Thyroid gland (tissue), 4 donors: ENCODE measurements around the gene ARHGAP22. TPM values are rescaled to one million over a fixed set of nuclear protein-coding genes. Genes with fewer than 3 reads are reported as not detected.

Source experiments
- DNase-seq, 2 donors: peaks; one replicate each; pipeline ENCODE4 v3.0.0-alpha.2; 2019
- H3K27ac ChIP-seq, 3 donors: fragments of 200-600 bp; sonication (generic); 1 replicate in 2 of 3; 2 replicates in 1 of 3; pipeline ENCODE4 v1.5.1; 2016 to 2019; ENCODE audit warnings: mild to moderate bottlenecking in 1 of 3, moderate library complexity in 1 of 3
- H3K27me3 ChIP-seq: fragments of 200-600 bp; sonication (generic); one replicate; pipeline ENCODE4 v1.5.1; 2019
- H3K36me3 ChIP-seq, 2 donors: fragments of 200-600 bp; sonication (generic); one replicate each; pipeline ENCODE4 v1.5.1; 2016 to 2019
- H3K4me1 ChIP-seq, 2 donors: fragments of 200-600 bp; sonication (generic); one replicate each; pipeline ENCODE4 v1.5.1; 2017 to 2019
- H3K4me3 ChIP-seq, 3 donors: fragments of 200-600 bp; sonication (generic); replicated peaks in 1 of 3; 1 replicate in 2 of 3; 2 replicates in 1 of 3; pipeline ENCODE4 v1.5.1; 2016; ENCODE audit warnings: mild to moderate bottlenecking in 1 of 3
- H3K9me3 ChIP-seq: fragments of 200-600 bp; sonication (generic); one replicate; pipeline ENCODE4 v1.5.1; 2017
- POLR2A ChIP-seq, 2 donors: fragments of 450-650 bp; IDR thresholded peaks; one replicate each; pipeline ENCODE4 v1.6.1; 2017; ENCODE audit warnings: antibody characterized with exemption in 2 of 2, mild to moderate bottlenecking in 2 of 2, moderate library complexity in 1 of 2
- WGBS, 2 donors: methylation state at CpG; one replicate each; pipeline ENCODE4 v1.1.5; 2017; 5-methylcytosine and 5-hydroxymethylcytosine counted together
- intact Hi-C: fragments of 100-400 bp; cut with DNase I; formaldehyde crosslinking; loops from one replicate; pipeline ENCODE4 v1.15.1; 2023
- total RNA-seq, 4 donors: library from RNA; depleted of rRNA; stranded (reverse); fragments of >200 nt; gene quantifications; one replicate each; pipeline ENCODE4 v1.2.3, GENCODE V29; 2016
- TF ChIP-seq, protein P1 (sequence below), 6 experiments: fragments of 200-600 bp in 3 of 6; fragments of 450-650 bp in 3 of 6; sonication (generic) in 3 of 6; IDR thresholded peaks; one replicate each; pipeline ENCODE4 v1.5.1; 2016 to 2019; ENCODE audit warnings: antibody characterized with exemption in 6 of 6, mild to moderate bottlenecking in 2 of 6, inconsistent platforms in 1 of 6, moderate library complexity in 1 of 6

The ARHGAP22 gene
- total RNA-seq, 4 donors from 2014 or later: 3.4 to 29.5 (median 19.1) TPM

DNA sequence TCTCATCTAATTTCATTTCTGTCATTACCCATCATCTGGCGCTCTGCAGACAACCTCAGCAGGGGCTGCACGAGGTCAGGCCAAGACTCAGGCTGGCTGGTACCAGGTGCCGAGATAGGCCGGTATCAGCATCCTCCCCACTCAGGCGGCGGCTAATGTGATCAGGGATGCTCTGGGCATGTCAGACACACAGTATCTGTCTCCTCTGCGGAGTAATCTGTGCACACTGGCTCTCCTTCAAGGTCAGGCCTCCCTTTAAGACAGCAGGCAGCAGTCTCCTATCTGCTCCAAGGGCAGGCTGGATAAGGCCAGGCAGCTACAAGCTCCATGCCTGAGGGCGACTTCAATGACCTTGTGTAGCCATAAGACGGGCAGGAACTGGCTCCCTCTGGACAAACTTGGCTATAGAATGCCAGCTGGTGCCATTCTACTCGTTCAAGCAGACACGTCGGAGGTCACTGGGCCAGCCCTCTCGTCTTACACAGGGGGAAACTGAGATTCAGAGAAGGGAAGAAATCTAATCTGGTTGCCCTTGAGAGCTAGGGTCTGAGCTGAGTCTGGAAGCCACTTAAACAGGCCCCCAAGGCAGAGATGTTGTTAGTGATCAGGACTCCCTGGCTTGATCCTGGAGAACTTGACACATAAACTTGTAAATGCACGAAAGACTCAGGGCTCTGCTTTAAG is 59.3 kb downstream of the ARHGAP22 start:
- TF ChIP-seq, protein P1, sequence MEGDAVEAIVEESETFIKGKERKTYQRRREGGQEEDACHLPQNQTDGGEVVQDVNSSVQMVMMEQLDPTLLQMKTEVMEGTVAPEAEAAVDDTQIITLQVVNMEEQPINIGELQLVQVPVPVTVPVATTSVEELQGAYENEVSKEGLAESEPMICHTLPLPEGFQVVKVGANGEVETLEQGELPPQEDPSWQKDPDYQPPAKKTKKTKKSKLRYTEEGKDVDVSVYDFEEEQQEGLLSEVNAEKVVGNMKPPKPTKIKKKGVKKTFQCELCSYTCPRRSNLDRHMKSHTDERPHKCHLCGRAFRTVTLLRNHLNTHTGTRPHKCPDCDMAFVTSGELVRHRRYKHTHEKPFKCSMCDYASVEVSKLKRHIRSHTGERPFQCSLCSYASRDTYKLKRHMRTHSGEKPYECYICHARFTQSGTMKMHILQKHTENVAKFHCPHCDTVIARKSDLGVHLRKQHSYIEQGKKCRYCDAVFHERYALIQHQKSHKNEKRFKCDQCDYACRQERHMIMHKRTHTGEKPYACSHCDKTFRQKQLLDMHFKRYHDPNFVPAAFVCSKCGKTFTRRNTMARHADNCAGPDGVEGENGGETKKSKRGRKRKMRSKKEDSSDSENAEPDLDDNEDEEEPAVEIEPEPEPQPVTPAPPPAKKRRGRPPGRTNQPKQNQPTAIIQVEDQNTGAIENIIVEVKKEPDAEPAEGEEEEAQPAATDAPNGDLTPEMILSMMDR (IDR thresholded peaks at IDR 0.05): no peak
- no peak for TF ChIP-seq POLR2A (IDR thresholded peaks at IDR 0.05)
- intact Hi-C loops: no loop called here
- no peak overlapping the region for H3K27ac ChIP-seq
- H3K4me1 ChIP-seq: peaks cover 11 to 21% of the 10 kb centered on the region in 2 donors
- no peak overlapping the region for H3K4me3 ChIP-seq
- no peaks in the 10 kb centered on the region for H3K9me3 ChIP-seq
- H3K36me3 ChIP-seq: no peaks in the 10 kb centered on the region
- no peaks in the 10 kb centered on the region for H3K27me3 ChIP-seq
- 89 to 94% methylated on average over 12 to 13 of the region's 14 CpGs for WGBS, 2 donors
- no peak for DNase-seq

DNA sequence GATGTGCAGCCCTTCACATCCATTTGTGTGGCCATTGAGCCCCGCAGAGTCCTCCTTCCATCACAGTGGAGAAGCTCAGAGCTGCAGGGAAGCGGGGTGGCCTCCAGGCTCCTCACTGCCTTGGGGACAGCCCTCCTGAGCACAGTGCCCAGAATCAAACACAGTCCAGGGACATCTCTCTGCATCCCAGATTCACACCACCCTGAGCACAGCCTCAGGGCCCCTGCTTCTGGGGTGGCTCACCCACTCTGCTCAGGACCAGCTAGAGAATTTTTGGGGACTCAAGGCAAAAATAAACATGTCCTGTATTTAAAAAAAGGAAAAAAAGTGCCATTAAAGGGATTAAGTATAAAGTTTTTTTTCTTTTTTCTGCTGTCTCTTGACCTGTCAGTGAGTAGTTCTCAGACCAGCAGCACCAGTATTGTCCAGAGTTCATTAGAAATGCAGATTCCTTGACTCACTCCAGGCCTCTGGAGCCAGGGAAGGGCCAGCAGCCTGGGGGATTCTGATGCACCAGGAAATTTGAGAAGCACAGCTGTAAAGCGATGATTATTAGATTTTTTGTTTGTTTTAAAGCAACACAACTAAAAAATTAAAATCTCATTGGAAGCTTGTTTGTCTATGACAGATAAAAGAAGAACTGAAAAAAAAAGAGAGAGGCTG is 61.6 kb downstream of the ARHGAP22 start:
- no peaks in the 10 kb centered on the region for H3K36me3 ChIP-seq
- no peak overlapping the region for H3K27ac ChIP-seq
- H3K4me1 ChIP-seq: peaks cover 14 to 26% of the 10 kb centered on the region in 2 donors
- no peaks in the 10 kb centered on the region for H3K9me3 ChIP-seq
- no peak for DNase-seq
- no peak overlapping the region for H3K4me3 ChIP-seq
- intact Hi-C loops: no loop called here
- WGBS, 2 donors: 93 to 94% methylated on average over 2 to 3 of the region's 3 CpGs
- no peaks in the 10 kb centered on the region for H3K27me3 ChIP-seq
- TF ChIP-seq, protein P1 (IDR thresholded peaks at IDR 0.05): no peak
- no peak for TF ChIP-seq POLR2A (IDR thresholded peaks at IDR 0.05)

DNA sequence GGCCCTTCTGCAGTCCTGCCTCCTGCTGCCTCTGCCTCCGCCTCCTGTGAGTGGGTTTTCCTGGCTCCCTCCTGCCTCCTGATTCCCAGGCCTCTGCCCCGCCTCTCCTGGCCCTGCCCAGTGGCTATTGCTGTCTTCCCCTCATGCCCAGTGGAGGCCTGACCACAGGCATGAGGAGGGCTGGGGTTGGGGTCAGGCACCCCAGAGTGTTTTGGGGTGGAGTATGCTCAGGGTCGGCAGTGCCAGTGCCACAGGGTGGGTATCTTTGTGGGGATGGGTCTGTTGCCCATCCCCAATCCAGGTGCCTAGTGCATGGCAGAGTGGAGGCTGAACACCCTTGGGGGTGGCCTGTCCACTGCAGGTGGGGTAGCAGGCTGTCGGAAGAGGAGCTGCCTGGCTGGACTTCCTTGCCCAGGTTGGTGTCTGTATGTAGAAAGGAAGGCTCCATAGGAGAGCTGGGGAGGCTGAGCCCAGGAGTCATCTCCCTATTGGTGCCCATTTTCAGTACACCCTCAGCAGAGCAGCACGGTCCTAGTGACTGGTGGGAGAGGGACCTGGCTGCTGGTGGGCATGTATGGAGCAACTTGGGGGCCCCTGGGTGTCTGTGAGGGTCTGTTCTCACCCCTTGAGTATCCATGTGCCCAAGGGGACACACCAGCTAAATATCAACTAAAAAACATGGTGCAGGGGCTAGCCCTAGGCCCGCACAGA is 62.2 kb downstream of the ARHGAP22 start:
- Histone ChIP-seq H3K36me3 (no peaks in the 10 kb centered on the region), H3K9me3 (no peaks in the 10 kb centered on the region), H3K27me3 (no peaks in the 10 kb centered on the region), H3K4me1 (peaks cover 14 to 26% of the 10 kb centered on the region in 2 donors), H3K4me3 (no peak overlapping the region), H3K27ac (peak overlapping the region; percentile 38 to 61 (median 59))
- TF ChIP-seq POLR2A (IDR thresholded peaks at IDR 0.05): no peak
- TF ChIP-seq, protein P1 (IDR thresholded peaks at IDR 0.05): no peak
- DNase-seq: peak; percentile 71
- intact Hi-C loops: no loop called here
- 75 to 85% methylated on average over 5 of the region's 6 CpGs for WGBS, 2 donors

DNA sequence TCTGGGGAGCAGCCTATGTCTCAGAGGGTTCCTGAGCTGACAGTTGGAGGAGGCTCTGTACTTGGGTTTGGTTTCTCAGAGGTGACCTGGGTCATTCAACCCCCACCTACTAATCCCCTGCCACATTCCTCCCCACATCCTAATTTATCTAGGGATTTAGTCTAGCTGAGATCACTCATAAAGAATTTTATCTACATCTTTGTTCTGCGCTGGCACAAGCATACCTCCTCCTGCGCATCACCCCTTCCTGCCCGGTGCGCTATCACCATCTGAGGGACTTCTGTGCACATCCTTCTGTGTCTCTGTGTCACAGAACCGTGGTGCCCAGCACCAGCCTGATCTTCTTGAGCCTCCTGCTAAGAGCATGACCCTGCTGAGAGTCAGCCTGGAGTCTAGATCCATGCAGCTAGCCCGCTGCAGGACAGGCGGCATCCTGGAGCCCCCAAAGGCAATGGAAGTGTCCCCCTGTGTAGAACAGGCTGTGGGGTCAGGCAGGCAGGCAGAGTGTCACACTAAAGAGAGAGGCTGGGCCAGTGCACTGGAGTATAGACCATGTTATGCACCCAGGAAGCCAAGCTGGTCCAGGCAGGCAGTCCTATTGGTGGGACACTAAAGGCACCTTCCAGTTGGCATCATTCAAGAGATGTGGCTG is 63.6 kb downstream of the ARHGAP22 start:
- no peaks in the 10 kb centered on the region for H3K9me3 ChIP-seq
- no peak for DNase-seq
- peaks cover 22 to 38% of the 10 kb centered on the region in 2 donors for H3K4me1 ChIP-seq
- TF ChIP-seq, protein P1 (IDR thresholded peaks at IDR 0.05): no peak
- no peak for TF ChIP-seq POLR2A (IDR thresholded peaks at IDR 0.05)
- no peak overlapping the region for H3K4me3 ChIP-seq
- H3K27me3 ChIP-seq: no peaks in the 10 kb centered on the region
- H3K36me3 ChIP-seq: no peaks in the 10 kb centered on the region
- intact Hi-C loops: no loop called here
- WGBS, 2 donors: 95 to 96% methylated on average over 7 of the region's 7 CpGs
- H3K27ac ChIP-seq: peak overlapping the region in 2 of 3 donors; percentile 38 to 44
